Neural cell (in vitro differentiated cells): ENCODE data around the gene ANK2. TPM values are rescaled to one million over a fixed set of nuclear protein-coding genes. Genes with fewer than 3 reads are reported as not detected.

Source experiments
- H2AFZ ChIP-seq: fragments of 200-600, 300-800 bp; sonication (generic), shearing (Covaris generic); 2 replicates; pipeline ENCODE4 v1.6.0; 2014; ENCODE audit warnings: low read depth, mild to moderate bottlenecking, antibody characterized with exemption, low read length, moderate library complexity
- H3F3A ChIP-seq: fragments of 200-600 bp; shearing (Covaris generic); 2 replicates; pipeline ENCODE4 v1.6.1; 2016; ENCODE audit warnings: mild to moderate bottlenecking, moderate library complexity, mixed read lengths, antibody characterized with exemption, low read length; ENCODE audit not compliant: insufficient read depth, poor library complexity, severe bottlenecking
- H3K27ac ChIP-seq: fragments of 200-600, 300-800 bp; sonication (generic), shearing (Covaris generic); 2 replicates; pipeline ENCODE4 v1.5.1; 2014; ENCODE audit warnings: mild to moderate bottlenecking, low read length, moderate library complexity
- H3K27me3 ChIP-seq: fragments of 300-800, 200-600 bp; sonication (generic), shearing (Covaris generic); 2 replicates; pipeline ENCODE4 v1.6.0; 2014; ENCODE audit warnings: mild to moderate bottlenecking, low read depth, low read length, moderate library complexity; ENCODE audit not compliant: insufficient read depth
- H3K36me3 ChIP-seq: fragments of 300-800, 200-600 bp; sonication (generic), shearing (Covaris generic); 2 replicates; pipeline ENCODE4 v1.5.1; 2014; ENCODE audit warnings: mild to moderate bottlenecking, antibody characterized with exemption, low read length, moderate library complexity; ENCODE audit not compliant: insufficient read depth
- H3K4me2 ChIP-seq: fragments of 300-800, 200-600 bp; sonication (generic), shearing (Covaris generic); 2 replicates; pipeline ENCODE4 v1.6.0; 2014; ENCODE audit warnings: mild to moderate bottlenecking, low read length
- H3K4me3 ChIP-seq: fragments of 300-800, 200-600 bp; sonication (generic), shearing (Covaris generic); 2 replicates; pipeline ENCODE4 v1.5.1; 2014; ENCODE audit warnings: mild to moderate bottlenecking, low read length, moderate library complexity
- H3K79me2 ChIP-seq: fragments of 200-600 bp; shearing (Covaris generic); replicated peaks from 2 replicates; pipeline ENCODE4 v1.6.0; 2014; ENCODE audit warnings: mild to moderate bottlenecking, low read length, moderate library complexity; ENCODE audit not compliant: insufficient read depth
- H3K9ac ChIP-seq: fragments of 300-800, 200-600 bp; sonication (generic), shearing (Covaris generic); 2 replicates; pipeline ENCODE4 v1.6.1; 2016; ENCODE audit warnings: mild to moderate bottlenecking, low read length, mixed read lengths
- H3K9me2 ChIP-seq: fragments of 200-600 bp; shearing (Covaris generic); 2 replicates; pipeline ENCODE4 v1.6.1; 2016; ENCODE audit warnings: mild to moderate bottlenecking, low read length, mixed read lengths; ENCODE audit not compliant: insufficient read depth
- H3K9me3 ChIP-seq: fragments of 200-600, 300-800 bp; sonication (generic), shearing (Covaris generic); 2 replicates; pipeline ENCODE4 v1.6.1; 2016; ENCODE audit warnings: mild to moderate bottlenecking, mixed run types, low read length, moderate library complexity, mixed read lengths
- H4K20me1 ChIP-seq: fragments of 200-600 bp; shearing (Covaris generic); 2 replicates; pipeline ENCODE4 v1.6.1; 2016; ENCODE audit warnings: mild to moderate bottlenecking, mixed run types; ENCODE audit not compliant: insufficient read depth
- EP300 ChIP-seq: fragments of 450-650 bp; conservative IDR thresholded peaks from 2 replicates; pipeline ENCODE4 v1.6.1; 2014; ENCODE audit warnings: antibody characterized with exemption, mild to moderate bottlenecking, moderate library complexity; ENCODE audit not compliant: poor library complexity, severe bottlenecking
- EZH2 ChIP-seq: fragments of 200-600, 300-800 bp; shearing (Covaris generic), sonication (generic); IDR thresholded peaks from 2 replicates; pipeline ENCODE4 v1.6.1; 2014; ENCODE audit warnings: antibody characterized with exemption, low read length, borderline replicate concordance, mild to moderate bottlenecking; ENCODE audit not compliant: insufficient read depth, poor library complexity, severe bottlenecking
- MXI1 ChIP-seq: fragments of 450-650 bp; conservative IDR thresholded peaks from 2 replicates; pipeline ENCODE4 v1.6.1; 2014; ENCODE audit warnings: antibody characterized with exemption, mild to moderate bottlenecking; ENCODE audit not compliant: poor library complexity, severe bottlenecking
- POLR2AphosphoS5 ChIP-seq: IDR thresholded peaks from 2 replicates; pipeline ENCODE4 v1.6.1; 2012
- RAD21 ChIP-seq: fragments of 450-650 bp; conservative IDR thresholded peaks from 2 replicates; pipeline ENCODE4 v1.6.1; 2014; ENCODE audit warnings: antibody characterized with exemption, mild to moderate bottlenecking, moderate library complexity
- SMC3 ChIP-seq: fragments of 450-650 bp; conservative IDR thresholded peaks from 2 replicates; pipeline ENCODE4 v1.6.1; 2014; ENCODE audit warnings: antibody characterized with exemption, mild to moderate bottlenecking, moderate library complexity; ENCODE audit not compliant: poor library complexity
- TAF1 ChIP-seq: IDR thresholded peaks from 2 replicates; pipeline ENCODE4 v1.6.1; 2012; ENCODE audit warnings: low read depth
- polyA plus RNA-seq: library from polyadenylated mRNA; depleted of rRNA; stranded (reverse); fragments of >200 nt; gene quantifications from 2 replicates; pipeline ENCODE4 v1.2.3, GENCODE V29; 2014
- TF ChIP-seq, protein P1 (sequence below): fragments of 450-650 bp; IDR thresholded peaks from 2 replicates; pipeline ENCODE4 v1.5.1; 2014; ENCODE audit warnings: antibody characterized with exemption, mild to moderate bottlenecking, moderate library complexity; ENCODE audit not compliant: poor library complexity, severe bottlenecking
- TF ChIP-seq, protein P2 (sequence below): IDR thresholded peaks from 2 replicates; pipeline ENCODE4 v1.6.1; 2012; ENCODE audit warnings: borderline replicate concordance

The ANK2 gene
- polyA plus RNA-seq, 1 donor from 2014 or later = 52.0 TPM

DNA sequence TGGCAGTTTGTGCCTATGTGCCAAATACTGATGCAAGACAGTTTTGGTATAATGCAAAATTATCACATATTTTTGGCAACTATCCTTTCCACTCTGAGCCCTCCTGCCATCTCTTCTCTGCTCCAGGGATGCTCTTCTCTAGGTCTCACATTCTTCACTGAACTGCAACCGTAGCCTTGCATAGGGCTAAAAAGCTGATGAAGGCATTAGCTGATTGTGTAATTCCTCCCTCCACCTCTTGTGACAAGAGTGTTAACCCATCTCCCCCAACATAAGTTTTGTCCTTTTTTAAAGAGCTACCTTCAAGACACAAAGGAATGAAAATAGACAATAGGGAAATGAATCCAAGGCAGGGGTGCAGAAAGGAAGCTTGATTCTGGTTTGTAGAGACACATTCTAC lies 33.1 kb upstream of the ANK2 start:
- H3F3A ChIP-seq = no peaks in the 10 kb centered on the region
- H3K9ac ChIP-seq = no peak overlapping the region
- TF ChIP-seq EZH2 (no peak), EP300 (no peak), TAF1 (no peak)
- no peak overlapping the region for H3K27ac ChIP-seq
- H3K79me2 ChIP-seq = no peaks in the 10 kb centered on the region
- H3K4me3 ChIP-seq = no peak overlapping the region
- no peaks in the 10 kb centered on the region for H3K9me2 ChIP-seq
- no peaks in the 10 kb centered on the region for H3K27me3 ChIP-seq
- no peak overlapping the region for H3K4me2 ChIP-seq
- no peaks in the 10 kb centered on the region for H4K20me1 ChIP-seq
- no peaks in the 10 kb centered on the region for H3K9me3 ChIP-seq
- H2AFZ ChIP-seq = no peak overlapping the region
- no peaks in the 10 kb centered on the region for H3K36me3 ChIP-seq

DNA sequence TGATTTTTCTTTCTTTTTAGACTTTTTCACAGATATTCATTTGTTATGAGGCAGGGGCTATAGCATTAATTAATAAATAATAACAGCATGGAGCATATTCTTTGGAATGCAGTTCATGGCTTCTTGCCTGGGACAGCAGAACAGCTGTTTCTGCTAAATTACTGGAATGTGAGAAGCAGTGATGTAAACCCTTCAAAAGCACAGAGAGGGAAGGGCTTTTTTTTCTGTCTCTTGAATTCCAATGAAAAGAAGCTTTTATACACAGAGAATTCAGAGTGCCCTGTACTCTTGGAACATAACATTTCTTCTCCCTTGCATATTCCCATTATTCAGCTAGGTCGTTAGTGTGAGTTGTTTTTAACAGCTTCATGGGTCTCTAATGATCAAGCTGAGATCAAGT lies 28.5 kb upstream of the ANK2 start:
- H3K79me2 ChIP-seq = no peaks in the 10 kb centered on the region
- no peak overlapping the region for H3K4me3 ChIP-seq
- H2AFZ ChIP-seq = no peak overlapping the region
- H3K9me3 ChIP-seq = no peaks in the 10 kb centered on the region
- no peaks in the 10 kb centered on the region for H3K36me3 ChIP-seq
- no peak overlapping the region for H3K9ac ChIP-seq
- H3K27me3 ChIP-seq = no peaks in the 10 kb centered on the region
- H3F3A ChIP-seq = no peaks in the 10 kb centered on the region
- no peaks in the 10 kb centered on the region for H4K20me1 ChIP-seq
- TF ChIP-seq, protein P1, sequence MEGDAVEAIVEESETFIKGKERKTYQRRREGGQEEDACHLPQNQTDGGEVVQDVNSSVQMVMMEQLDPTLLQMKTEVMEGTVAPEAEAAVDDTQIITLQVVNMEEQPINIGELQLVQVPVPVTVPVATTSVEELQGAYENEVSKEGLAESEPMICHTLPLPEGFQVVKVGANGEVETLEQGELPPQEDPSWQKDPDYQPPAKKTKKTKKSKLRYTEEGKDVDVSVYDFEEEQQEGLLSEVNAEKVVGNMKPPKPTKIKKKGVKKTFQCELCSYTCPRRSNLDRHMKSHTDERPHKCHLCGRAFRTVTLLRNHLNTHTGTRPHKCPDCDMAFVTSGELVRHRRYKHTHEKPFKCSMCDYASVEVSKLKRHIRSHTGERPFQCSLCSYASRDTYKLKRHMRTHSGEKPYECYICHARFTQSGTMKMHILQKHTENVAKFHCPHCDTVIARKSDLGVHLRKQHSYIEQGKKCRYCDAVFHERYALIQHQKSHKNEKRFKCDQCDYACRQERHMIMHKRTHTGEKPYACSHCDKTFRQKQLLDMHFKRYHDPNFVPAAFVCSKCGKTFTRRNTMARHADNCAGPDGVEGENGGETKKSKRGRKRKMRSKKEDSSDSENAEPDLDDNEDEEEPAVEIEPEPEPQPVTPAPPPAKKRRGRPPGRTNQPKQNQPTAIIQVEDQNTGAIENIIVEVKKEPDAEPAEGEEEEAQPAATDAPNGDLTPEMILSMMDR = no peak
- TF ChIP-seq EZH2 (no peak), RAD21 (no peak), MXI1 (no peak), EP300 (no peak), POLR2AphosphoS5 (no peak)
- no peaks in the 10 kb centered on the region for H3K9me2 ChIP-seq
- H3K27ac ChIP-seq = no peak overlapping the region
- no peak overlapping the region for H3K4me2 ChIP-seq

DNA sequence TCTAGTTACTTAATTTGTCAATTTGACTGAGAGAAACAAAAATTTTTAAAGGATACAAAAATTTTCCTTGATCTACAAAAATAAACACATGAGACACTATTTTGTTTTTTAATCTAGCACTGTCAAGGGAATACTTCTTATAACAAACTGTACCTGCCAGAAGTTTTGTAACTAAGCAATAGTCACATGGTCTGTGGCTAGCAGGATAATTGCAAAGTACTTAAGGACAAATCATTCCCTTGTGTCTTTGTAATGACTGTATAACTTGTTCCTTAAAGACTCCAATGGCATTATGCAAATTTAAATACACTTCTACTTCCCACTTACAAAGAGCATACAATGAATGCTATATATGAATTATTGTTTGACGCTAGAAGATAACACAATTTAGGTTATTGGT lies 25.1 kb upstream of the ANK2 start:
- Histone ChIP-seq H3K4me3 (no peak overlapping the region), H3K36me3 (no peaks in the 10 kb centered on the region), H2AFZ (no peak overlapping the region), H3K9me3 (no peaks in the 10 kb centered on the region), H3K9ac (no peak overlapping the region), H4K20me1 (no peaks in the 10 kb centered on the region), H3K79me2 (no peaks in the 10 kb centered on the region), H3K27me3 (no peaks in the 10 kb centered on the region), H3K4me2 (no peak overlapping the region), H3K27ac (no peak overlapping the region), H3F3A (no peaks in the 10 kb centered on the region), H3K9me2 (no peaks in the 10 kb centered on the region)
- TF ChIP-seq EZH2 (no peak), MXI1 (no peak), TAF1 (no peak), SMC3 (no peak), EP300 (no peak), POLR2AphosphoS5 (no peak), RAD21 (no peak)
- TF ChIP-seq, protein P2, sequence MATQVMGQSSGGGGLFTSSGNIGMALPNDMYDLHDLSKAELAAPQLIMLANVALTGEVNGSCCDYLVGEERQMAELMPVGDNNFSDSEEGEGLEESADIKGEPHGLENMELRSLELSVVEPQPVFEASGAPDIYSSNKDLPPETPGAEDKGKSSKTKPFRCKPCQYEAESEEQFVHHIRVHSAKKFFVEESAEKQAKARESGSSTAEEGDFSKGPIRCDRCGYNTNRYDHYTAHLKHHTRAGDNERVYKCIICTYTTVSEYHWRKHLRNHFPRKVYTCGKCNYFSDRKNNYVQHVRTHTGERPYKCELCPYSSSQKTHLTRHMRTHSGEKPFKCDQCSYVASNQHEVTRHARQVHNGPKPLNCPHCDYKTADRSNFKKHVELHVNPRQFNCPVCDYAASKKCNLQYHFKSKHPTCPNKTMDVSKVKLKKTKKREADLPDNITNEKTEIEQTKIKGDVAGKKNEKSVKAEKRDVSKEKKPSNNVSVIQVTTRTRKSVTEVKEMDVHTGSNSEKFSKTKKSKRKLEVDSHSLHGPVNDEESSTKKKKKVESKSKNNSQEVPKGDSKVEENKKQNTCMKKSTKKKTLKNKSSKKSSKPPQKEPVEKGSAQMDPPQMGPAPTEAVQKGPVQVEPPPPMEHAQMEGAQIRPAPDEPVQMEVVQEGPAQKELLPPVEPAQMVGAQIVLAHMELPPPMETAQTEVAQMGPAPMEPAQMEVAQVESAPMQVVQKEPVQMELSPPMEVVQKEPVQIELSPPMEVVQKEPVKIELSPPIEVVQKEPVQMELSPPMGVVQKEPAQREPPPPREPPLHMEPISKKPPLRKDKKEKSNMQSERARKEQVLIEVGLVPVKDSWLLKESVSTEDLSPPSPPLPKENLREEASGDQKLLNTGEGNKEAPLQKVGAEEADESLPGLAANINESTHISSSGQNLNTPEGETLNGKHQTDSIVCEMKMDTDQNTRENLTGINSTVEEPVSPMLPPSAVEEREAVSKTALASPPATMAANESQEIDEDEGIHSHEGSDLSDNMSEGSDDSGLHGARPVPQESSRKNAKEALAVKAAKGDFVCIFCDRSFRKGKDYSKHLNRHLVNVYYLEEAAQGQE = no peak
- TF ChIP-seq, protein P1 = no peak
